ENCODE results near the gene FAM161B.

DNA sequence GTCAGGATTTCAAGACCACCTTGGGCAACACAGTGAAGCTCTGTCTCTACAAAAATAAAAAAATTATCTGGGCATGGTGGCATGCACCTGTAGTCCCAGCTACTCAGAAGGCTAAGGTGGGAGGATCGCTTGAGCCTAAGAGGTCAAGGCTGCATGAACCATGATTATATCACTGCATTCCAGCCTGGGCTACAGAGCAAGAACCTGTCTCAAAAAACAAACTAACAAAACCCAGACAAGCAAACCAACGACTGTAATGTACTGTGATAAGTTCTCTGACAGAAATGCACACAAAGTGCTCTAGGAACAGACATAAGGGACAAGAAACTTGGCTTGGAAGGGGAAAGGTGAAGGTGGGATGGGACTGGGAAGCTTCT lies 46.8 kb upstream of the FAM161B start:
- no peak for TF ChIP-seq EP300 (IDR thresholded peaks at IDR 0.05)
- TF ChIP-seq, protein P1, sequence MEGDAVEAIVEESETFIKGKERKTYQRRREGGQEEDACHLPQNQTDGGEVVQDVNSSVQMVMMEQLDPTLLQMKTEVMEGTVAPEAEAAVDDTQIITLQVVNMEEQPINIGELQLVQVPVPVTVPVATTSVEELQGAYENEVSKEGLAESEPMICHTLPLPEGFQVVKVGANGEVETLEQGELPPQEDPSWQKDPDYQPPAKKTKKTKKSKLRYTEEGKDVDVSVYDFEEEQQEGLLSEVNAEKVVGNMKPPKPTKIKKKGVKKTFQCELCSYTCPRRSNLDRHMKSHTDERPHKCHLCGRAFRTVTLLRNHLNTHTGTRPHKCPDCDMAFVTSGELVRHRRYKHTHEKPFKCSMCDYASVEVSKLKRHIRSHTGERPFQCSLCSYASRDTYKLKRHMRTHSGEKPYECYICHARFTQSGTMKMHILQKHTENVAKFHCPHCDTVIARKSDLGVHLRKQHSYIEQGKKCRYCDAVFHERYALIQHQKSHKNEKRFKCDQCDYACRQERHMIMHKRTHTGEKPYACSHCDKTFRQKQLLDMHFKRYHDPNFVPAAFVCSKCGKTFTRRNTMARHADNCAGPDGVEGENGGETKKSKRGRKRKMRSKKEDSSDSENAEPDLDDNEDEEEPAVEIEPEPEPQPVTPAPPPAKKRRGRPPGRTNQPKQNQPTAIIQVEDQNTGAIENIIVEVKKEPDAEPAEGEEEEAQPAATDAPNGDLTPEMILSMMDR (IDR thresholded peaks at IDR 0.05), result no peak
- TF ChIP-seq POLR2A (IDR thresholded peaks at IDR 0.05; ENCODE audit: low read depth), result no peak
- TF ChIP-seq POLR2AphosphoS5 (IDR thresholded peaks at IDR 0.05), result no peak
